HepG2 (cell line): ENCODE results near the gene TNNI3K. TPM values are rescaled to one million over a fixed set of nuclear protein-coding genes. Genes with fewer than 3 reads are reported as not detected.

Experiments
- ATAC-seq: fragments of 200-7000 bp; cut with Tn5 transposase; 3 replicates; pipeline ENCODE4 v1.9.1; 2020; ENCODE audit warnings: mild to moderate bottlenecking, moderate library complexity
- BruUV-seq: library from RNA; stranded (reverse); fragments of 400-500 nt; replicated peaks from 2 replicates; lab custom pipeline; 2021; lab: Mats Ljungman, UMichigan
- CTCF ChIA-PET: fragments of 300-600 bp; formaldehyde crosslinking; extraction: SDS; loops from one replicate; lab custom pipeline; 2021; ENCODE audit warnings: low total read pairs, inconsistent platforms, low intra/inter-chr PET ratio; lab: Yijun Ruan, JAX
- POLR2A ChIA-PET: fragments of 350-600 bp; sonication (Branson Sonifier 250); formaldehyde crosslinking; loops from one replicate; lab custom pipeline; 2020; ENCODE audit warnings: antibody characterized with exemption, inconsistent platforms; lab: Yijun Ruan, JAX
- DNase-seq: peaks from one replicate; pipeline ENCODE4 v3.0.0-alpha.2; 2015; ENCODE audit warnings: low spot score
- FAIRE-seq: peaks from 3 replicates; lab custom pipeline; 2011; peaks lifted over from hg19 to GRCh38; lab: Jason Lieb, UNC
- H2AFZ ChIP-seq: one replicate; pipeline ENCODE4 v1.6.1; 2011; ENCODE audit warnings: low read length, inconsistent platforms
- H3K27ac ChIP-seq: fragments of 300-600 bp; 3 replicates; pipeline ENCODE4 v1.8.0; 2011; ENCODE audit warnings: mixed run types, mild to moderate bottlenecking, mixed read lengths, low read length, inconsistent platforms; ENCODE audit not compliant: insufficient read depth; ENCODE audit errors: extremely low read length
- H3K27me3 ChIP-seq, 2 experiments: fragments of 200-600 bp in 1 of 2; 2 replicates in 1 of 2; 3 replicates in 1 of 2; pipeline versions ENCODE4 v1.6.0 to v1.8.0; 2011; ENCODE audit warnings: low read length in 2 of 2, mild to moderate bottlenecking in 2 of 2, moderate library complexity in 2 of 2, inconsistent platforms in 1 of 2; ENCODE audit not compliant: insufficient read depth in 2 of 2, control insufficient read depth in 1 of 2
- H3K36me3 ChIP-seq, 2 experiments: fragments of 200-600 bp in 1 of 2; replicated peaks in 1 of 2; 2 replicates in 1 of 2; 3 replicates in 1 of 2; pipeline versions ENCODE4 v1.5.1 to v1.8.0; 2011; ENCODE audit warnings: low read length in 2 of 2, inconsistent platforms in 1 of 2; ENCODE audit not compliant: insufficient read depth in 2 of 2, control insufficient read depth in 1 of 2
- H3K4me1 ChIP-seq: 2 replicates; pipeline ENCODE4 v1.5.1; 2012; ENCODE audit warnings: low read length, inconsistent platforms; ENCODE audit not compliant: insufficient read depth
- H3K4me2 ChIP-seq: 2 replicates; pipeline ENCODE4 v1.6.0; 2011; ENCODE audit warnings: low read depth, low read length, inconsistent platforms
- H3K4me3 ChIP-seq, 3 experiments: fragments of 200-600 bp in 1 of 3; sonication (generic), shearing (Covaris generic) in 1 of 3; replicated peaks in 1 of 3; 2 replicates each; pipeline ENCODE4 v1.5.1; 2011 to 2016; ENCODE audit warnings: low read length in 3 of 3, inconsistent platforms in 2 of 3, low read depth in 2 of 3, mild to moderate bottlenecking in 2 of 3, control low read depth in 1 of 3, mixed read lengths in 1 of 3; ENCODE audit not compliant: insufficient read depth in 1 of 3
- H3K79me2 ChIP-seq: one replicate; pipeline ENCODE4 v1.6.1; 2011; ENCODE audit warnings: low read length, inconsistent platforms; ENCODE audit not compliant: insufficient read depth
- H3K9ac ChIP-seq: 2 replicates; pipeline ENCODE4 v1.6.0; 2011; ENCODE audit warnings: mild to moderate bottlenecking, low read depth, low read length, inconsistent platforms; ENCODE audit not compliant: insufficient read depth
- H3K9me3 ChIP-seq: 2 replicates; pipeline ENCODE4 v1.5.1; 2012; ENCODE audit warnings: mild to moderate bottlenecking, low read length
- H4K20me1 ChIP-seq: 2 replicates; pipeline ENCODE4 v1.6.0; 2011; ENCODE audit warnings: inconsistent platforms, mild to moderate bottlenecking, low read length, moderate library complexity; ENCODE audit not compliant: insufficient read depth
- CREB1 ChIP-seq, 2 experiments: fragments of 450-650 bp in 1 of 2; IDR thresholded peaks; 2 replicates each; pipeline ENCODE4 v1.6.1; 2016 to 2017; ENCODE audit warnings: control low read depth in 1 of 2, mild to moderate bottlenecking in 1 of 2, missing compliant biosample characterization in 1 of 2, missing genetic modification characterization in 1 of 2
- PHF8 ChIP-seq: sonication (generic); formaldehyde crosslinking; IDR thresholded peaks from 2 replicates; pipeline ENCODE4 v1.5.0; 2020; ENCODE audit warnings: missing genetic modification reagents
- POGZ ChIP-seq: sonication (generic); formaldehyde crosslinking; IDR thresholded peaks from 2 replicates; pipeline ENCODE4 v1.4.0; 2020; ENCODE audit warnings: mild to moderate bottlenecking, missing genetic modification reagents
- RXRB ChIP-seq: IDR thresholded peaks from 2 replicates; pipeline ENCODE4 v1.6.1; 2016; ENCODE audit warnings: borderline replicate concordance, missing genetic modification reagents, missing compliant biosample characterization
- TAF15 ChIP-seq: fragments of 200-400 bp; formaldehyde crosslinking; IDR thresholded peaks from one replicate; pipeline ENCODE4 v1.6.1; 2018; ENCODE audit warnings: mild to moderate bottlenecking, low read depth, low read length; ENCODE audit not compliant: poor library complexity, severe bottlenecking
- ZEB1 ChIP-seq: IDR thresholded peaks from 2 replicates; pipeline ENCODE4 v1.6.1; 2012; ENCODE audit warnings: mild to moderate bottlenecking, low read depth, inconsistent platforms; ENCODE audit not compliant: insufficient replicate concordance
- ZKSCAN5 ChIP-seq: sonication (generic); formaldehyde crosslinking; IDR thresholded peaks from 2 replicates; pipeline ENCODE4 v1.5.1; 2020; ENCODE audit warnings: mild to moderate bottlenecking, missing genetic modification reagents
- ZNF567 ChIP-seq: sonication (generic); formaldehyde crosslinking; IDR thresholded peaks from 2 replicates; pipeline ENCODE4 v1.8.1; 2023; ENCODE audit warnings: mild to moderate bottlenecking, missing genetic modification reagents, borderline replicate concordance
- ZNF772 ChIP-seq: sonication (generic); formaldehyde crosslinking; IDR thresholded peaks from 2 replicates; pipeline ENCODE4 v1.5.0; 2020; ENCODE audit warnings: mild to moderate bottlenecking, missing genetic modification reagents
- WGBS: methylation state at CpG from one replicate; pipeline ENCODE4 v1.1.6; 2017; ENCODE audit warnings: low lambda C conversion rate; 5-methylcytosine and 5-hydroxymethylcytosine counted together
- in situ Hi-C: cut with HindIII; loops from 2 replicates; pipeline ENCODE4 v1.10.0; 2017; ENCODE audit warnings: low pct_unique_long_range_greater_than_20kb; ENCODE audit not compliant: extremely low pct_ligation_motif_present
- intact Hi-C: fragments of 100-400 bp; cut with micrococcal nuclease; formaldehyde crosslinking; loops from one replicate; pipeline ENCODE4 v1.10.0; 2022; ENCODE audit not compliant: unreplicated experiment
- polyA plus RNA-seq, 8 experiments: library from polyadenylated mRNA; depleted of rRNA in 3 of 8; stranded (reverse) in 7 of 8; unstranded in 1 of 8; fragments of >200 nt; fragmentation: Illumina TruSeq in 4 of 8; extraction: Trizol in 4 of 8; gene quantifications; 2 replicates each; pipeline versions ENCODE4 v1.2.1 to v1.2.3, GENCODE V29; 2011 to 2016; ENCODE audit warnings: low read depth in 4 of 8, missing spikeins in 1 of 8, mixed read lengths in 1 of 8; ENCODE audit not compliant: insufficient read depth in 1 of 8
- total RNA-seq, 5 experiments: library from RNA; depleted of rRNA; stranded (reverse); fragments of >200 nt; fragmentation: Illumina TruSeq; extraction: Trizol; gene quantifications; 2 replicates each; pipeline ENCODE4 v1.2.3, GENCODE V29; 2016; ENCODE audit warnings: low read depth in 1 of 5
- TF ChIP-seq, protein P1 (sequence below): sonication (generic); formaldehyde crosslinking; IDR thresholded peaks from 2 replicates; pipeline ENCODE4 v1.8.1; 2023; ENCODE audit warnings: missing genetic modification reagents, mild to moderate bottlenecking, borderline replicate concordance
- TF ChIP-seq, protein P2 (sequence below): sonication (generic); formaldehyde crosslinking; IDR thresholded peaks from 2 replicates; pipeline ENCODE4 v1.4.0; 2020; ENCODE audit warnings: mild to moderate bottlenecking, low read depth, missing genetic modification reagents

Gene TNNI3K
- total and polyA plus RNA-seq, 2 of the 13 experiments (the other 11 are each of a cell fraction or from before 2014, with no cell fraction given): 1.1 TPM; not detected in 1

DNA sequence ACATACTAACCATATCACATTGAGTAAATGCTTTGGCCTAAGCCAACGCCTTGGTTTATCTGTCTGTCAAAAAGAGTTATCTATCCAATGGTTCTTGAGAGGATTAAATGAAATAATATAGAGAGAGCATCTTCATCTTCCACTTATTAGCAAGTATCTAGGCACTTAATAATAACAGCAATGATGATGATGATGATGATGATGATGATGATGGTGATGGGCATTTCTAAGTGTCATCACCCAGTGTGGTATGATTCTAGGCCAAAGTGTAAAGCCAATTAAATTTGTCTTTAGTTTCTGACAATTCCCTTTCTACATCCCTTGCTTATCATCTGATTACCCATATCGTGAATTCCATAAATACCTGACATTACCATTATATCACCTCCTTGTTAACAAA is 342.9 kb downstream of the TNNI3K start:
- CTCF ChIA-PET: no interaction called here
- no peak for ATAC-seq

DNA sequence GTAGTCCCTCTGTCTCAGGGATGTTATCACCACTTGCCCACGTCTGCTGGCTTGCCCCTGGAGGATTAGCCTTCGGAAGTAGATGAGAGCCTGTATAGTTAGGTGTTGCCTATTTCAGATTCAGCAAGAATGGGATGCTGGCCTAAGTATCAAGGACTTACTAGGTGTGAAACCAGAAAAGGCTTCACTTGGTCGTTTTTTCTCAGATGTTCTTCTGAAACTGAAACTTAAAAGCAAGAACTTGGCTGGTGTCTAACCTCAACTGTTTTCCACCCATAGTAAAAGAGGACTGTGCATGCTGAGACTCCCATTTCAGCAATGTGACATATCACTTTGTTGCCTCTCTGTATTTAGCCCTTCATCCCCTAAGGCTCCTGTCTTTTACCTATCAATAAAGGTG is 344.2 kb downstream of the TNNI3K start:
- in situ Hi-C loops: no loop called here

More for the DNA sequence above, 342.9 kb downstream of the TNNI3K start:
- FAIRE-seq (no peak), DNase-seq (no peak)
- Histone ChIP-seq H2AFZ (no peak overlapping the region), H3K36me3 (no peaks in the 10 kb centered on the region), H4K20me1 (no peaks in the 10 kb centered on the region), H3K4me3 (no peak overlapping the region), H3K4me2 (no peak overlapping the region), H3K9ac (no peak overlapping the region), H3K79me2 (no peaks in the 10 kb centered on the region), H3K4me1 (no peaks in the 10 kb centered on the region), H3K9me3 (no peaks in the 10 kb centered on the region), H3K27me3 (no peaks in the 10 kb centered on the region), H3K27ac (no peak overlapping the region)
- in situ Hi-C loops: no loop called here
- 0% methylated on average over 2 of the region's 2 CpGs for WGBS
- no TSS peak for BruUV-seq
- intact Hi-C loops: no loop called here
- TF ChIP-seq CREB1 (IDR thresholded peaks at IDR 0.05): peak; percentile 72
- no peak for TF ChIP-seq CREB1 (CRISPR knock-in tag; IDR thresholded peaks at IDR 0.05)
- no peak for TF ChIP-seq RXRB (CRISPR knock-in tag)
- TF ChIP-seq, protein P1, sequence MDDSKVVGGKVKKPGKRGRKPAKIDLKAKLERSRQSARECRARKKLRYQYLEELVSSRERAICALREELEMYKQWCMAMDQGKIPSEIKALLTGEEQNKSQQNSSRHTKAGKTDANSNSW: no peak
- POLR2A ChIA-PET: no interaction called here

More for the DNA sequence above, 344.2 kb downstream of the TNNI3K start:
- Histone ChIP-seq H3K9ac (no peak overlapping the region), H3K9me3 (no peaks in the 10 kb centered on the region), H3K4me3 (no peak overlapping the region), H4K20me1 (no peaks in the 10 kb centered on the region), H3K4me2 (no peak overlapping the region), H3K4me1 (no peaks in the 10 kb centered on the region), H3K27ac (no peak overlapping the region), H2AFZ (no peak overlapping the region), H3K79me2 (no peaks in the 10 kb centered on the region), H3K27me3 (no peaks in the 10 kb centered on the region), H3K36me3 (no peaks in the 10 kb centered on the region)
- POLR2A ChIA-PET: no interaction called here
- CTCF ChIA-PET: no interaction called here
- FAIRE-seq (no peak), DNase-seq (no peak), ATAC-seq (no peak)
- BruUV-seq: no TSS peak
- 4% methylated on average over 3 of the region's 3 CpGs for WGBS
- intact Hi-C loops: no loop called here
- TF ChIP-seq PHF8 (CRISPR knock-in tag) (no peak), TAF15 (no peak), POGZ (CRISPR knock-in tag) (no peak), ZNF772 (CRISPR knock-in tag) (no peak), ZEB1 (no peak), ZNF567 (CRISPR knock-in tag) (no peak), ZKSCAN5 (CRISPR knock-in tag) (no peak)
- TF ChIP-seq, protein P2, sequence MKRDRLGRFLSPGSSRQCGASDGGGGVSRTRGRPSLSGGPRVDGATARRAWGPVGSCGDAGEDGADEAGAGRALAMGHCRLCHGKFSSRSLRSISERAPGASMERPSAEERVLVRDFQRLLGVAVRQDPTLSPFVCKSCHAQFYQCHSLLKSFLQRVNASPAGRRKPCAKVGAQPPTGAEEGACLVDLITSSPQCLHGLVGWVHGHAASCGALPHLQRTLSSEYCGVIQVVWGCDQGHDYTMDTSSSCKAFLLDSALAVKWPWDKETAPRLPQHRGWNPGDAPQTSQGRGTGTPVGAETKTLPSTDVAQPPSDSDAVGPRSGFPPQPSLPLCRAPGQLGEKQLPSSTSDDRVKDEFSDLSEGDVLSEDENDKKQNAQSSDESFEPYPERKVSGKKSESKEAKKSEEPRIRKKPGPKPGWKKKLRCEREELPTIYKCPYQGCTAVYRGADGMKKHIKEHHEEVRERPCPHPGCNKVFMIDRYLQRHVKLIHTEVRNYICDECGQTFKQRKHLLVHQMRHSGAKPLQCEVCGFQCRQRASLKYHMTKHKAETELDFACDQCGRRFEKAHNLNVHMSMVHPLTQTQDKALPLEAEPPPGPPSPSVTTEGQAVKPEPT (CRISPR knock-in tag): no peak
